ENCODE results near the gene RAB20.
"Not testable (repeated sequence)": the region's sequence is repeated elsewhere in the genome, so short reads cannot be mapped to it uniquely, and the experiment has no call there.

The RAB20 gene

DNA sequence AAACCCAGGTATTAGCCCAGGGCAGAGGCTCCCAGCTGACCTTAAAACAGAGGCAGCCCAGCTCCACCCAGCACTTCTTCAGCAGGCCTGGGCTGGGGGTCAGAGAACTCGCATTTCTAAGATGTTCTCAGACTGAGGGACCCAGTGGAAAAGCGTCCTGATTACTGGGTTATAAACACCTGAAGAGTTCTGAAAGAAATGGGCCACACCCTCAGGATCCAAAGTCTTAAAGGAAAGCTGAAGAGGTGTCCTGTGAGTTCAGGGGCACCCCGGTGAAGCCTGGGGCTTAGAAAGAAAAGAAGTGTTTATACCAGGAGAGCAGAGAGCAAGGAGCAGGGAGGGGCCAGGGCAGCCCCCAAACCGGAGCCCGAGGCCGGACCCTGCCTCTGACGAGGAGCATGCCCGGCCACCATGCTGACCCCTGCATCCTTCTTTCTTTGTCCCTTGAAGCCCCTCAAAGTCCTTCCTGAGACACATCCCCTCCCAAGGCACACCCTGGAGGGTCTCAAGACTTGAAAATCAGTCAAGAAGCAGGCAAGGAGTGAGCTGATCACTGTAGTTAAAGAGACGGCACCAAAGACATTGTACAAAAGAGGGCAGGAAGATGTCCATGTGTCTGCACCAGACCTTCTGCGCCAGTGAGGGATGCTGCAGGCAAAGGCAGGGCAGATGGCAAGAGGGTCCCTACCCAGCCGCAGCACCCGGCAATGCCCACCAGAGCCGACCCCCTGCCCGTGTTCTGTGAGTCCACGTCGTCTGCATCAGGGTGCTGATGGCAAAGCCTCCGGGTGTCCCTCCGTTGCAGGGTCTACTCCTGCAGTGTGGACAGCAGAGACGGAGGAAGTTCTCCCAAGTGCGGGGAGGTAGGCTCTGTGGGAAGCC lies 10.6 kb upstream of the RAB20 start:
- Histone ChIP-seq H3K4me3 (ENCODE audit: low read depth, low read length) (no peak overlapping the region), H3K27me3 (peaks cover 37% of the 10 kb centered on the region), H3K4me1 (no peaks in the 10 kb centered on the region), H3K36me3 (no peaks in the 10 kb centered on the region), H3K9me3 (no peaks in the 10 kb centered on the region)
- DNase-seq, result no peak
- no peak for TF ChIP-seq CTCF (IDR thresholded peaks at IDR 0.05; ENCODE audit: low read depth, low read length)

DNA sequence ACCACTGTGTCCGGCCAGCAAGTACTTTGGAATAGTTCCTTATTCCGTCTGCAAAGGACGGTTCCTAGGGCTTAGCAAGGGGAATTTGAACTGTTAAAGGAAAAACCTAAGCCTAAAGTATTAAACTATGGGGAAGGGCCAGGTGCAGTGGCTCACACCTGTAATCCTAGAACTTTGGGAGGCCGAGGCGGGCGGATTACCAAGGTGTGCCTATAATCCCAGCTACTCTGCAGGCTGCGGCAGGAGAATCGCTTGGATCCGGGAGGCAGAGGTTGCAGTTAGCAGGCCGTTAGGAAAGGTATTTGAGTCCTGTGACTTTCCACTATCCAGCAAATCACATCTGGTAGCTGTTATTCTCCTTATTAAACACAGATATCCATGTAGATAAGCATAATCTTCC lies 9.4 kb upstream of the RAB20 start:
- Histone ChIP-seq H3K4me3 (ENCODE audit: low read depth, low read length) (no peak overlapping the region), H3K4me1 (no peaks in the 10 kb centered on the region), H3K36me3 (no peaks in the 10 kb centered on the region), H3K27me3 (peaks cover 37% of the 10 kb centered on the region), H3K9me3 (no peaks in the 10 kb centered on the region)
- TF ChIP-seq CTCF (IDR thresholded peaks at IDR 0.05; ENCODE audit: low read depth, low read length), result no peak
- DNase-seq, result no peak

GRCh38 chr13:110569962-110570361 lies 8.4 kb upstream of the RAB20 start:
- not testable (repeated sequence) for H3K36me3 ChIP-seq; H3K4me1 ChIP-seq; H3K9me3 ChIP-seq; DNase-seq; H3K4me3 ChIP-seq (ENCODE audit: low read depth, low read length)
- H3K27me3 ChIP-seq, result peaks cover 37% of the 10 kb centered on the region

DNA sequence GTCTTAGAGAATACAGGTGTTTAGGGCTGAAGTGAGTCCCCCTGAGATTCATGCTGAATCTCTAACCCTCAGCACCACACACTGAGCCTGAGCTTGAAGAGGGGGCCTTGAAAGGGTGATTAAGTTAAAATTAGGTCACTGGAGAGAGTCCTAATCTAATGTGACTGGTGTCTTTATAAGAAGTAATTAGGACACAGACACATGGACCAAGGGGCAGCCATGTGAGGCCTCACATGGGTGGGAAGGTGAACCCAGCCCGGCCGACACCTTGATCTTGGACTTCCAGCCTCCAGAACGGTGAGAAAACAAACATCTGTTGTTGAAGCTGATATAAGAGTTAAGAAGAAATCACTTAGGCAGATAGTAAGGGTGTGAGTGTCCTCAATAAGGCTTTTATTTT lies 7.1 kb upstream of the RAB20 start:
- Histone ChIP-seq H3K9me3 (no peaks in the 10 kb centered on the region), H3K36me3 (no peaks in the 10 kb centered on the region), H3K4me3 (ENCODE audit: low read depth, low read length) (no peak overlapping the region), H3K27me3 (peaks cover 33% of the 10 kb centered on the region), H3K4me1 (no peaks in the 10 kb centered on the region)
- no peak for DNase-seq
- TF ChIP-seq CTCF (IDR thresholded peaks at IDR 0.05; ENCODE audit: low read depth, low read length), result no peak

- TF ChIP-seq CTCF (IDR thresholded peaks at IDR 0.05; ENCODE audit: low read depth, low read length), result no peak
- no peaks in the 10 kb centered on the region for H3K4me1 ChIP-seq
- H3K9me3 ChIP-seq, result no peaks in the 10 kb centered on the region
- DNase-seq, result no peak
- H3K4me3 ChIP-seq (ENCODE audit: low read depth, low read length), result no peak overlapping the region
- H3K27me3 ChIP-seq, result peaks cover 35% of the 10 kb centered on the region
- no peaks in the 10 kb centered on the region for H3K36me3 ChIP-seq
Measured at GRCh38 chr13:110566171-110566570, 4.6 kb upstream of the RAB20 start.

- Histone ChIP-seq H3K27me3 (peaks cover 39% of the 10 kb centered on the region), H3K9me3 (no peaks in the 10 kb centered on the region), H3K4me1 (no peaks in the 10 kb centered on the region), H3K4me3 (ENCODE audit: low read depth, low read length) (no peak overlapping the region), H3K36me3 (no peaks in the 10 kb centered on the region)
- TF ChIP-seq CTCF (IDR thresholded peaks at IDR 0.05; ENCODE audit: low read depth, low read length), result no peak
- DNase-seq, result no peak
Measured at GRCh38 chr13:110565296-110565695, 3.8 kb upstream of the RAB20 start.
